Transverse colon (tissue), 4 donors: ENCODE results near the gene SMG6. TPM values are rescaled to one million over a fixed set of nuclear protein-coding genes. Genes with fewer than 3 reads are reported as not detected.

Experiments used
- DNase-seq: peaks from one replicate; pipeline ENCODE4 v3.0.0-alpha.2; 2019
- H3K27ac ChIP-seq, 4 donors: fragments of 200-600 bp; sonication (generic); 2 replicates each; pipeline ENCODE4 v1.5.1; 2016 to 2018; ENCODE audit warnings: inconsistent platforms in 4 of 4
- H3K27me3 ChIP-seq: fragments of 200-600 bp; sonication (generic); 2 replicates; pipeline ENCODE4 v1.5.1; 2017; ENCODE audit warnings: inconsistent platforms
- H3K36me3 ChIP-seq, 4 donors: fragments of 200-600 bp; sonication (generic); 2 replicates each; pipeline ENCODE4 v1.5.1; 2017 to 2019; ENCODE audit warnings: inconsistent platforms in 4 of 4
- H3K4me1 ChIP-seq, 4 donors: fragments of 200-600 bp; sonication (generic); 2 replicates each; pipeline ENCODE4 v1.5.1; 2017 to 2020; ENCODE audit warnings: inconsistent platforms in 4 of 4
- H3K4me3 ChIP-seq, 4 donors: fragments of 200-600 bp; sonication (generic); 1 replicate in 1 of 4; 2 replicates in 3 of 4; pipeline versions ENCODE4 v1.5.1 to v1.6.1; 2017 to 2019; ENCODE audit warnings: inconsistent platforms in 4 of 4
- H3K9me3 ChIP-seq, 2 donors: fragments of 200-600 bp; sonication (generic); 2 replicates each; pipeline ENCODE4 v1.5.1; 2017 to 2019; ENCODE audit warnings: inconsistent platforms in 2 of 2
- CTCF ChIP-seq, 5 experiments: fragments of 200-600 bp in 3 of 5; fragments of 450-650 bp in 2 of 5; sonication (generic) in 3 of 5; IDR thresholded peaks; 1 replicate in 2 of 5; 2 replicates in 3 of 5; pipeline ENCODE4 v1.5.1; 2016 to 2017; ENCODE audit warnings: antibody characterized with exemption in 5 of 5, inconsistent platforms in 3 of 5, mild to moderate bottlenecking in 2 of 5, moderate library complexity in 1 of 5
- EP300 ChIP-seq: sonication (generic); formaldehyde crosslinking; IDR thresholded peaks from one replicate; pipeline ENCODE4 v1.6.1; 2017; ENCODE audit warnings: antibody characterized with exemption, low read depth
- POLR2A ChIP-seq: fragments of 450-650 bp; IDR thresholded peaks from one replicate; pipeline ENCODE4 v1.6.1; 2016; ENCODE audit warnings: antibody characterized with exemption, mild to moderate bottlenecking, moderate library complexity
- POLR2AphosphoS5 ChIP-seq, 3 donors: sonication (generic); formaldehyde crosslinking; IDR thresholded peaks; one replicate each; pipeline ENCODE4 v1.6.1; 2016; ENCODE audit warnings: antibody characterized with exemption in 3 of 3
- WGBS, 2 donors: methylation state at CpG; one replicate each; pipeline ENCODE4 v1.1.5; 2018; ENCODE audit warnings: low coverage in 1 of 2; 5-methylcytosine and 5-hydroxymethylcytosine counted together
- in situ Hi-C, 4 donors: fragments of 200-750 bp; cut with MboI; loops; one replicate each; pipeline versions ENCODE4 v1.15.0 to v1.15.1; 2017; ENCODE audit warnings: low sequenced_read_pairs in 3 of 4, low pct_ligation_motif_present in 1 of 4, low pct_unique_long_range_greater_than_20kb in 1 of 4
- intact Hi-C: fragments of 100-400 bp; cut with DNase I; formaldehyde crosslinking; loops from one replicate; pipeline ENCODE4 v1.15.1; 2023; ENCODE audit warnings: low total_unique reads
- total RNA-seq, 4 donors: library from RNA; depleted of rRNA; stranded (reverse); fragments of >200 nt; gene quantifications; one replicate each; pipeline ENCODE4 v1.1.0, GENCODE V29; 2016

SMG6 gene
- total RNA-seq, 4 donors from 2014 or later = 28.6 to 112 (median 39.1) TPM

DNA sequence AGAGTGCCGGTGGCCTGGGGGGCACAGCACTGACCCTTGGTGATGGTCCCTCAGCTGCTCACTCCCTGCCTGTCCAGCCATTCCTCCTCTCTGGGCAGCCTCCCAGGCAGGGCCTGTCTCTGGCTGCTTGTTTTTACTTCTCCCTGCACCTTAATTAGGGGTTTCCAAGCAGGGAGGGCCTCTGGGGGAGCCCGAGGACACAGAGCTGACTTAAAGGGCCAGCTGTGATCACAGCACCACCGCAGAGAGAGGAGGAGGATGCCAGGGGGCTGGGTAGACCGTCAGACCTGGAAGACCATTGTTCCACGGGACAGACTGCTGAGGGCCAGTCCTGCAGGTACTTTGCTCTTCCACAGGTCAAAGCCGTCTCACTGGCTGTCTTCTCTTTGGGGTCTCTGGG is 274.8 kb downstream of the SMG6 start:
- no peak overlapping the region for H3K4me3 ChIP-seq
- intact Hi-C loops (no loop called here), in situ Hi-C loops (loop anchor here in 3 of 4 donors (10.0 to 25.0 kb wide), 4 partner anchors 124 to 366 kb away; partner anchors contain the start of genes PRPF8 (in 1 of the 3), TLCD2 (in 1 of the 3) and WDR81 (in 1 of the 3))
- H3K9me3 ChIP-seq = no peaks in the 10 kb centered on the region
- TF ChIP-seq EP300 = no peak
- TF ChIP-seq CTCF (IDR thresholded peaks at IDR 0.05) = no peak
- TF ChIP-seq POLR2AphosphoS5 (IDR thresholded peaks at IDR 0.05) = no peak
- TF ChIP-seq POLR2A = no peak
- 49% methylated on average over 6 of the region's 6 CpGs; no CpG with 5 or more reads in 1 of the 2 donors for WGBS, 2 donors
- peaks cover 25 to 46% (median 37%) of the 10 kb centered on the region in 4 donors for H3K4me1 ChIP-seq
- no peak overlapping the region for H3K27ac ChIP-seq
- peaks cover 57% of the 10 kb centered on the region for H3K27me3 ChIP-seq
- H3K36me3 ChIP-seq = no peaks in the 10 kb centered on the region
- DNase-seq = no peak

- Histone ChIP-seq H3K27ac (no peak overlapping the region), H3K4me1 (peaks cover 25 to 48% (median 40%) of the 10 kb centered on the region in 4 donors), H3K4me3 (no peak overlapping the region), H3K36me3 (no peaks in the 10 kb centered on the region), H3K9me3 (no peaks in the 10 kb centered on the region), H3K27me3 (peaks cover 62% of the 10 kb centered on the region)
- intact Hi-C loops = no loop called here
- 87% methylated on average over 5 of the region's 5 CpGs; no CpG with 5 or more reads in 1 of the 2 donors for WGBS, 2 donors
- in situ Hi-C loops = loop anchor here in 3 of 4 donors (10.0 to 25.0 kb wide), 4 partner anchors 123 to 366 kb away; partner anchors contain the start of genes PRPF8 (in 1 of the 3), TLCD2 (in 1 of the 3) and WDR81 (in 1 of the 3)
- DNase-seq = no peak
- TF ChIP-seq CTCF (IDR thresholded peaks at IDR 0.05) (no peak), EP300 (no peak), POLR2A (no peak), POLR2AphosphoS5 (IDR thresholded peaks at IDR 0.05) (no peak)
Observed at GRCh38 chr17:2028234-2028614, 275.4 kb downstream of the SMG6 start.

- no peaks in the 10 kb centered on the region for H3K9me3 ChIP-seq
- 66% methylated on average over 11 of the region's 11 CpGs; no CpG with 5 or more reads in 1 of the 2 donors for WGBS, 2 donors
- no peak overlapping the region for H3K4me3 ChIP-seq
- TF ChIP-seq CTCF (IDR thresholded peaks at IDR 0.05) (no peak), POLR2A (no peak), POLR2AphosphoS5 (IDR thresholded peaks at IDR 0.05) (no peak), EP300 (no peak)
- in situ Hi-C loops (loop anchor here in 3 of 4 donors (10.0 to 25.0 kb wide), 4 partner anchors 123 to 365 kb away; partner anchors contain the start of genes PRPF8 (in 1 of the 3), TLCD2 (in 1 of the 3) and WDR81 (in 1 of the 3)), intact Hi-C loops (loop anchor here (2.0 kb wide), 1 partner anchor 119 kb away; no protein-coding TSS in a partner anchor)
- no peak for DNase-seq
- H3K4me1 ChIP-seq = peaks cover 25 to 48% (median 40%) of the 10 kb centered on the region in 4 donors
- no peaks in the 10 kb centered on the region for H3K36me3 ChIP-seq
- H3K27ac ChIP-seq = no peak overlapping the region
- H3K27me3 ChIP-seq = peaks cover 67% of the 10 kb centered on the region
Observed at GRCh38 chr17:2027528-2028233, 275.9 kb downstream of the SMG6 start.

DNA sequence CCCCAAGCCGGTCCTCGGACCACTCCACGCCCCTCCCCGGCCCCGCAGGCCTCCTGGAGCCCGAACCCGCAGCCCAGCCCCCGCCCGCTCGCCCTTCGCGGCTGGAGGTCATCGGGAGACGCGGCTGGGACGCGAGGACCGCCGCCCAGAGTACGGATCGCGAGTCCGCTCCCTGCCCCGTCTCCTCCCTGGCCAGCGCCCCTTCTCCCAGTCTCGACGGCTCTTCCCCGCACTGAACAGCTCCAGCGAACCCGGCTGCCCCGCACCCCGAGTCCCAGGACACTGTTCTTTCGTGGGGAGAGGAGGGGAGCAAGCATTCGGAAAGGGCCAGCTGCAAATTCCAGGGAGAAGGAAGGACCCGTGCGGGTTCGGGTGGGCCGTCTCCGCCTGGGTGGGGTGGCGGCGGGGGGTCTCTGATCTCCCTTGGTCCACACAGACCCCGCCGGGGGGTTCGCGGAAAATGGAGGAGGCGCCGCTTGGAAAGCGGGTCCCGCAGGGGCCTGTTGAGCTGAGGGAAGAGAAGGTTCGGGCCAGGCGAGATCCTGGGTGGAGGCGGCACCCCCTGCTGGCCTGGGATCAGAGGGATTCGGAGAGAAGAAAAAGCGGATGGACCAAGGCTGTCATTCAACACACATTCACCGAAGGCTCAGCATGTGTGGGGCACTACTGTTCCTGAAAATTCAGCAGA is 277.8 kb downstream of the SMG6 start:
- H3K27ac ChIP-seq = peak overlapping the region in 1 of 4 donors; percentile 15
- peak overlapping the region; percentile 20 to 60 (median 39) for H3K4me3 ChIP-seq
- H3K27me3 ChIP-seq = peaks cover 78% of the 10 kb centered on the region
- H3K36me3 ChIP-seq = no peaks in the 10 kb centered on the region
- 0 to 2% methylated on average over 4 to 49 of the region's 55 CpGs for WGBS, 2 donors
- no peaks in the 10 kb centered on the region for H3K9me3 ChIP-seq
- in situ Hi-C loops = loop anchor here in 3 of 4 donors (10.0 to 25.0 kb wide), 4 partner anchors 121 to 363 kb away; partner anchors contain the start of genes PRPF8 (in 1 of the 3), TLCD2 (in 1 of the 3) and WDR81 (in 1 of the 3)
- peaks cover 20 to 35% (median 31%) of the 10 kb centered on the region in 4 donors for H3K4me1 ChIP-seq
- peak; percentile 62 to 78 (median 69) for TF ChIP-seq CTCF (IDR thresholded peaks at IDR 0.05)
- no peak for TF ChIP-seq POLR2AphosphoS5 (IDR thresholded peaks at IDR 0.05)
- no peak for TF ChIP-seq EP300
- no peak for TF ChIP-seq POLR2A
- intact Hi-C loops = loop anchor here (2.0 kb wide), 1 partner anchor 117 kb away; no protein-coding TSS in a partner anchor
- DNase-seq = peak; percentile 81
